Testis (tissue), 2 donors: ENCODE data around the gene HRAS.

Source experiments
- CTCF ChIP-seq, 3 experiments: fragments of 450-650 bp in 2 of 3; fragments of 200-600 bp in 1 of 3; sonication (generic) in 1 of 3; IDR thresholded peaks; one replicate each; pipeline ENCODE4 v1.5.1; 2016 to 2019; ENCODE audit warnings: antibody characterized with exemption in 3 of 3, mild to moderate bottlenecking in 2 of 3, moderate library complexity in 1 of 3
- POLR2A ChIP-seq: fragments of 450-650 bp; IDR thresholded peaks from one replicate; pipeline ENCODE4 v1.6.1; 2017; ENCODE audit warnings: antibody characterized with exemption, mild to moderate bottlenecking, moderate library complexity

- TF ChIP-seq CTCF (IDR thresholded peaks at IDR 0.05), result no peak
- TF ChIP-seq POLR2A, result no peak
Measured at GRCh38 chr11:504053-504993, 31.1 kb downstream of the HRAS start.
